OCI-LY7 (cell line): ENCODE results near the gene CCNG2. TPM values are rescaled to one million over a fixed set of nuclear protein-coding genes. Genes with fewer than 3 reads are reported as not detected.

Experiments
- BruUV-seq: library from RNA; stranded (reverse); fragments of 400-500 nt; replicated peaks from 2 replicates; lab custom pipeline; 2021; lab: Mats Ljungman, UMichigan
- CTCF ChIA-PET: fragments of 300-600 bp; sonication (Branson Sonifier 250); formaldehyde crosslinking; loops from one replicate; lab custom pipeline; 2022; ENCODE audit warnings: antibody characterized with exemption; ENCODE audit not compliant: unreplicated experiment; lab: Charles Lee
- POLR2A ChIA-PET: fragments of 300-600 bp; sonication (Branson Sonifier 250); formaldehyde crosslinking; loops from one replicate; lab custom pipeline; 2022; ENCODE audit warnings: antibody characterized with exemption; lab: Charles Lee
- DNase-seq: peaks from one replicate; pipeline ENCODE4 v3.0.0-alpha.2; 2015; ENCODE audit warnings: low spot score
- H2AFZ ChIP-seq: fragments of 200-600 bp; sonication (generic), shearing (Covaris generic); 2 replicates; pipeline ENCODE4 v1.6.1; 2014; ENCODE audit warnings: mild to moderate bottlenecking, antibody characterized with exemption, low read length, moderate library complexity
- H3K27ac ChIP-seq: fragments of 200-600 bp; sonication (generic); 2 replicates; pipeline ENCODE4 v1.5.1; 2014; ENCODE audit warnings: mixed run types, low read depth, mild to moderate bottlenecking, moderate library complexity, low read length, inconsistent platforms; ENCODE audit not compliant: poor library complexity, severe bottlenecking
- H3K36me3 ChIP-seq: fragments of 200-600 bp; sonication (generic); 2 replicates; pipeline ENCODE4 v1.6.1; 2014; ENCODE audit warnings: mild to moderate bottlenecking, antibody characterized with exemption, low read length, moderate library complexity, mixed read lengths; ENCODE audit not compliant: insufficient read depth
- H3K4me1 ChIP-seq: fragments of 200-600 bp; sonication (generic); 2 replicates; pipeline ENCODE4 v1.5.1; 2014; ENCODE audit warnings: mild to moderate bottlenecking, low read length; ENCODE audit not compliant: insufficient read depth, poor library complexity, severe bottlenecking
- H3K4me2 ChIP-seq: fragments of 200-600 bp; sonication (generic); 2 replicates; pipeline ENCODE4 v1.6.1; 2014; ENCODE audit warnings: mild to moderate bottlenecking, low read length
- H3K4me3 ChIP-seq: fragments of 200-600 bp; sonication (generic); 2 replicates; pipeline ENCODE4 v1.5.1; 2014; ENCODE audit warnings: mild to moderate bottlenecking, low read depth, low read length; ENCODE audit not compliant: poor library complexity, severe bottlenecking
- H3K79me2 ChIP-seq: fragments of 200-600 bp; sonication (generic); 2 replicates; pipeline ENCODE4 v1.6.1; 2016; ENCODE audit warnings: low read depth, mild to moderate bottlenecking, low read length, moderate library complexity, mixed read lengths; ENCODE audit not compliant: insufficient read depth
- H3K9me2 ChIP-seq: fragments of 200-600 bp; sonication (generic); 2 replicates; pipeline ENCODE4 v1.6.1; 2016; ENCODE audit warnings: mild to moderate bottlenecking, low read length, mixed read lengths; ENCODE audit not compliant: insufficient read depth
- H3K9me3 ChIP-seq: fragments of 200-600 bp; sonication (generic); 2 replicates; pipeline ENCODE4 v1.6.1; 2014; ENCODE audit warnings: mild to moderate bottlenecking, mixed run types, low read length, mixed read lengths
- H4K20me1 ChIP-seq: fragments of 200-600 bp; sonication (generic); 2 replicates; pipeline ENCODE4 v1.6.1; 2014; ENCODE audit warnings: mild to moderate bottlenecking, antibody characterized with exemption, low read length, moderate library complexity, mixed read lengths; ENCODE audit not compliant: insufficient read depth
- CTCF ChIP-seq: fragments of 200-600 bp; sonication (generic); conservative IDR thresholded peaks from 2 replicates; pipeline ENCODE4 v1.5.1; 2014; ENCODE audit warnings: mild to moderate bottlenecking, antibody characterized with exemption, low read length, moderate library complexity, mixed read lengths
- EZH2phosphoT487 ChIP-seq: fragments of 200-600 bp; sonication (generic); IDR thresholded peaks from 2 replicates; pipeline ENCODE4 v1.6.1; 2018; ENCODE audit warnings: low read depth, borderline replicate concordance, mild to moderate bottlenecking, mixed run types, antibody characterized with exemption, low read length, moderate library complexity, mixed read lengths
- intact Hi-C: fragments of 100-400 bp; cut with micrococcal nuclease; formaldehyde crosslinking; loops from one replicate; pipeline ENCODE4 v1.10.0; 2022; ENCODE audit not compliant: unreplicated experiment
- total RNA-seq, 2 experiments: library from RNA; depleted of rRNA in 1 of 2; stranded (reverse); fragments of >200 nt in 1 of 2; shearing (Covaris generic) in 1 of 2; gene quantifications; 2 replicates each; pipeline ENCODE4 v1.2.3, GENCODE V29; 2014 to 2022

Gene CCNG2
- total RNA-seq, 2 experiments from 2014 or later: 16.6 to 87.4 TPM

- H3K9me2 ChIP-seq: no peaks in the 10 kb centered on the region
- no peaks in the 10 kb centered on the region; the same call in 1 of the 2 replicates for H3K9me3 ChIP-seq
- intact Hi-C loops: loop anchor here (10.0 kb wide), 1 partner anchor 1636 kb away; the partner anchor contains the start of genes RCHY1 and THAP6
- no peak for DNase-seq
- H3K79me2 ChIP-seq: peaks cover 4% of the 10 kb centered on the region; the same call in 1 of the 2 replicates
- ChIA-PET POLR2A (interaction anchor here (0.5 to 10.2 kb wide), 4 partner anchors 11 to 51 kb away, joined by 3 to 213 read pairs (median 60); no protein-coding TSS in a partner anchor), CTCF (no interaction called here)
- H3K4me1 ChIP-seq: peaks cover 72% of the 10 kb centered on the region
- TF ChIP-seq EZH2phosphoT487 (no peak), CTCF (no peak)
- H4K20me1 ChIP-seq: no peaks in the 10 kb centered on the region
- no peaks in the 10 kb centered on the region; the same call in 1 of the 2 replicates for H3K36me3 ChIP-seq
- H3K4me3 ChIP-seq: no peak overlapping the region
- no peak overlapping the region for H3K27ac ChIP-seq
- H2AFZ ChIP-seq: peak overlapping the region; percentile 12; the same call in 1 of the 2 replicates
- H3K4me2 ChIP-seq: no peak overlapping the region
- BruUV-seq: no TSS peak
Observed at GRCh38 chr4:77151241-77151640, 5.8 kb upstream of the CCNG2 start.

GRCh38 chr4:77152421-77152820, 4.6 kb upstream of the CCNG2 start:
- H4K20me1 ChIP-seq: no peaks in the 10 kb centered on the region
- no peaks in the 10 kb centered on the region; the same call in 1 of the 2 replicates for H3K36me3 ChIP-seq
- no peaks in the 10 kb centered on the region; the same call in 1 of the 2 replicates for H3K9me3 ChIP-seq
- peak overlapping the region; percentile 98 for H3K27ac ChIP-seq
- peaks cover 61% of the 10 kb centered on the region for H3K4me1 ChIP-seq
- peak overlapping the region; percentile 88 for H3K4me2 ChIP-seq
- H3K4me3 ChIP-seq: peak overlapping the region; percentile 96
- H2AFZ ChIP-seq: peak overlapping the region; percentile 95
- TF ChIP-seq EZH2phosphoT487 (no peak), CTCF (no peak)
- no TSS peak for BruUV-seq
- DNase-seq: peak; percentile 58
- no peaks in the 10 kb centered on the region for H3K9me2 ChIP-seq
- intact Hi-C loops: loop anchor here (10.0 kb wide), 1 partner anchor 1638 kb away; the partner anchor contains the start of genes RCHY1 and THAP6
- peaks cover 7% of the 10 kb centered on the region; the same call in 1 of the 2 replicates for H3K79me2 ChIP-seq
- POLR2A ChIA-PET: interaction anchor here (1.2 to 10.2 kb wide), 8 partner anchors 12 to 91 kb away, joined by 3 to 213 read pairs (median 34); partner anchors contain the start of gene CCNI
- CTCF ChIA-PET: interaction anchor here (1.1 to 4.3 kb wide), 3 partner anchors 12 to 56 kb away, joined by 3 to 26 read pairs (median 24); no protein-coding TSS in a partner anchor

- Histone ChIP-seq H2AFZ (peak overlapping the region; percentile 95; the same call in 1 of the 2 replicates), H3K36me3 (peaks cover under 1% of the 10 kb centered on the region; the same call in 1 of the 2 replicates), H4K20me1 (no peaks in the 10 kb centered on the region), H3K9me3 (no peaks in the 10 kb centered on the region; the same call in 1 of the 2 replicates), H3K4me3 (peak overlapping the region; percentile 96), H3K4me1 (peaks cover 58% of the 10 kb centered on the region), H3K79me2 (peaks cover 12% of the 10 kb centered on the region; the same call in 1 of the 2 replicates), H3K4me2 (peak overlapping the region; percentile 88), H3K9me2 (no peaks in the 10 kb centered on the region), H3K27ac (peak overlapping the region; percentile 98)
- POLR2A ChIA-PET: interaction anchor here (0.6 to 10.2 kb wide), 10 partner anchors 12 to 92 kb away, joined by 3 to 213 read pairs (median 6); partner anchors contain the start of gene CCNI
- intact Hi-C loops: loop anchor here (10.0 kb wide), 1 partner anchor 1638 kb away; the partner anchor contains the start of genes RCHY1 and THAP6
- BruUV-seq: no TSS peak
- peak; percentile 65 for DNase-seq
- CTCF ChIA-PET: interaction anchor here (1.1 to 4.3 kb wide), 6 partner anchors 12 to 68 kb away, joined by 3 to 26 read pairs (median 6); no protein-coding TSS in a partner anchor
- TF ChIP-seq EZH2phosphoT487 (no peak), CTCF (no peak)
Observed at GRCh38 chr4:77153006-77153405, 4.0 kb upstream of the CCNG2 start.
